H1 (cell line): ENCODE results near the gene CFAP157. TPM values are rescaled to one million over a fixed set of nuclear protein-coding genes. Genes with fewer than 3 reads are reported as not detected.

Experiments used
- CTCF ChIA-PET: fragments of 300-600 bp; sonication (Branson Sonifier 250); formaldehyde crosslinking; loops from one replicate; lab custom pipeline; 2021; ENCODE audit not compliant: partially characterized antibody; lab: Charles Lee
- POLR2A ChIA-PET: fragments of 300-600 bp; sonication (Branson Sonifier 250); formaldehyde crosslinking; loops from one replicate; lab custom pipeline; 2021; ENCODE audit warnings: inconsistent platforms; ENCODE audit not compliant: partially characterized antibody; lab: Charles Lee
- DNase-seq, 2 experiments: peaks; one replicate each; pipeline versions ENCODE4 v3.0.0 to v3.0.0-alpha.2; 2010 to 2022; ENCODE audit warnings: low spot score in 2 of 2, low read depth in 1 of 2, mixed read lengths in 1 of 2
- FAIRE-seq: peaks from 2 replicates; lab custom pipeline; 2011; peaks lifted over from hg19 to GRCh38; lab: Jason Lieb, UNC
- H2AFZ ChIP-seq: 2 replicates; pipeline ENCODE4 v1.8.1; 2012; ENCODE audit warnings: low read length, inconsistent platforms
- H2AK5ac ChIP-seq: 2 replicates; pipeline ENCODE4 v1.6.1; 2013; ENCODE audit warnings: low read depth, low read length
- H2BK120ac ChIP-seq: replicated peaks from 2 replicates; pipeline ENCODE3; 2013; ENCODE audit warnings: low read depth, low read length, inconsistent platforms
- H2BK12ac ChIP-seq: 2 replicates; pipeline ENCODE4 v1.6.1; 2013; ENCODE audit warnings: low read depth, low read length
- H2BK15ac ChIP-seq: 2 replicates; pipeline ENCODE4 v1.6.1; 2013; ENCODE audit warnings: low read length
- H2BK20ac ChIP-seq: 2 replicates; pipeline ENCODE4 v1.6.1; 2013; ENCODE audit warnings: low read length
- H2BK5ac ChIP-seq: 2 replicates; pipeline ENCODE4 v1.6.1; 2013; ENCODE audit warnings: low read depth, low read length
- H3K14ac ChIP-seq: 2 replicates; pipeline ENCODE4 v1.6.1; 2013; ENCODE audit warnings: inconsistent platforms; ENCODE audit not compliant: insufficient read length
- H3K18ac ChIP-seq: 2 replicates; pipeline ENCODE4 v1.6.1; 2013; ENCODE audit warnings: low read length; ENCODE audit errors: extremely low read depth
- H3K23ac ChIP-seq: 2 replicates; pipeline ENCODE4 v1.6.1; 2013; ENCODE audit warnings: inconsistent platforms; ENCODE audit not compliant: insufficient read length
- H3K23me2 ChIP-seq: 2 replicates; pipeline ENCODE4 v1.6.1; 2013; ENCODE audit warnings: low read depth, low read length
- H3K27ac ChIP-seq: 2 replicates; pipeline ENCODE4 v1.6.1; 2011; ENCODE audit warnings: low read depth, low read length, inconsistent platforms
- H3K27me3 ChIP-seq, 4 experiments: replicated peaks in 1 of 4; 1 replicate in 1 of 4; 2 replicates in 3 of 4; pipeline versions ENCODE4 v1.6.1 to v1.8.1; 2011 to 2013; ENCODE audit warnings: low read length in 3 of 4, mild to moderate bottlenecking in 3 of 4, inconsistent platforms in 2 of 4, mixed read lengths in 2 of 4, moderate library complexity in 1 of 4; ENCODE audit not compliant: control insufficient read depth in 3 of 4, insufficient read depth in 3 of 4; ENCODE audit errors: extremely low read depth in 1 of 4
- H3K36me3 ChIP-seq, 4 experiments: 2 replicates each; pipeline versions ENCODE4 v1.6.1 to v1.8.1; 2011 to 2013; ENCODE audit warnings: mild to moderate bottlenecking in 4 of 4, low read length in 3 of 4, moderate library complexity in 2 of 4, control low read depth in 1 of 4, inconsistent platforms in 1 of 4; ENCODE audit not compliant: insufficient read depth in 4 of 4, control insufficient read depth in 2 of 4
- H3K4ac ChIP-seq: replicated peaks from 2 replicates; pipeline ENCODE3; 2013; ENCODE audit warnings: low read length, low read depth, mixed read lengths, inconsistent platforms; ENCODE audit not compliant: insufficient read length
- H3K4me1 ChIP-seq, 4 experiments: replicated peaks in 1 of 4; 1 replicate in 1 of 4; 2 replicates in 3 of 4; pipeline versions ENCODE4 v1.6.1 to v1.8.1; 2011 to 2013; ENCODE audit warnings: low read length in 3 of 4, inconsistent platforms in 2 of 4, mixed read lengths in 1 of 4; ENCODE audit not compliant: insufficient read depth in 4 of 4, control insufficient read depth in 3 of 4
- H3K4me2 ChIP-seq, 2 experiments: 2 replicates each; pipeline versions ENCODE4 v1.6.1 to v1.8.1; 2011 to 2013; ENCODE audit warnings: low read depth in 2 of 2, low read length in 2 of 2, control low read depth in 1 of 2, inconsistent platforms in 1 of 2, mild to moderate bottlenecking in 1 of 2; ENCODE audit not compliant: insufficient read depth in 1 of 2
- H3K4me3 ChIP-seq, 4 experiments: fragments of 200-600, 300-600 bp in 1 of 4; sonication (generic), shearing (Covaris generic), sonication (Bioruptor Twin) in 1 of 4; 2 replicates each; pipeline versions ENCODE4 v1.5.1 to v1.8.1; 2011 to 2016; ENCODE audit warnings: low read length in 4 of 4, low read depth in 3 of 4, control low read depth in 2 of 4, inconsistent platforms in 2 of 4, mild to moderate bottlenecking in 2 of 4, mixed read lengths in 1 of 4, moderate library complexity in 1 of 4; ENCODE audit not compliant: insufficient read depth in 2 of 4; ENCODE audit errors: extremely low read depth in 1 of 4
- H3K56ac ChIP-seq: replicated peaks from 2 replicates; pipeline ENCODE3; 2013; ENCODE audit warnings: low read depth, mild to moderate bottlenecking, mixed read lengths, low read length, inconsistent platforms; ENCODE audit not compliant: insufficient read length
- H3K79me1 ChIP-seq: 2 replicates; pipeline ENCODE4 v1.6.1; 2013; ENCODE audit warnings: low read depth, low read length, control low read depth
- H3K79me2 ChIP-seq, 2 experiments: 2 replicates each; pipeline versions ENCODE4 v1.6.1 to v1.8.1; 2012 to 2013; ENCODE audit warnings: low read length in 2 of 2, mild to moderate bottlenecking in 2 of 2, inconsistent platforms in 1 of 2; ENCODE audit not compliant: insufficient read depth in 2 of 2, control insufficient read depth in 1 of 2
- H3K9ac ChIP-seq, 4 experiments: replicated peaks in 1 of 4; 1 replicate in 1 of 4; 2 replicates in 3 of 4; pipeline versions ENCODE4 v1.6.1 to v1.8.1; 2011 to 2013; ENCODE audit warnings: low read depth in 3 of 4, low read length in 3 of 4, control low read depth in 2 of 4, mild to moderate bottlenecking in 2 of 4, moderate library complexity in 2 of 4, inconsistent platforms in 1 of 4; ENCODE audit errors: extremely low read depth in 1 of 4
- H3K9me3 ChIP-seq, 2 experiments: 2 replicates each; pipeline versions ENCODE4 v1.6.1 to v1.8.1; 2012 to 2013; ENCODE audit warnings: mild to moderate bottlenecking in 2 of 2, moderate library complexity in 2 of 2, control low read depth in 1 of 2, inconsistent platforms in 1 of 2, low read depth in 1 of 2, low read length in 1 of 2, mixed read lengths in 1 of 2; ENCODE audit not compliant: insufficient read depth in 2 of 2
- H4K20me1 ChIP-seq, 2 experiments: replicated peaks in 1 of 2; 2 replicates each; pipeline versions ENCODE3 to v1.8.1; 2011 to 2013; ENCODE audit warnings: inconsistent platforms in 2 of 2, low read length in 2 of 2, mild to moderate bottlenecking in 1 of 2; ENCODE audit not compliant: insufficient read depth in 2 of 2, control insufficient read depth in 1 of 2
- H4K5ac ChIP-seq: 2 replicates; pipeline ENCODE4 v1.6.1; 2013; ENCODE audit warnings: low read length, low read depth, mixed read lengths, inconsistent platforms; ENCODE audit not compliant: insufficient read length
- H4K8ac ChIP-seq: 2 replicates; pipeline ENCODE4 v1.8.0; 2013; ENCODE audit warnings: mild to moderate bottlenecking, moderate library complexity, low read length, inconsistent platforms; ENCODE audit not compliant: insufficient read depth; ENCODE audit errors: extremely low read depth
- H4K91ac ChIP-seq: replicated peaks from 2 replicates; pipeline ENCODE3; 2013; ENCODE audit warnings: low read length, mixed read lengths, inconsistent platforms; ENCODE audit not compliant: insufficient read length
- CBX8 ChIP-seq: fragments of 300-800, 300-1000 bp; sonication (generic); IDR thresholded peaks from 2 replicates; pipeline ENCODE4 v1.7.1; 2016; ENCODE audit warnings: low read depth, low read length, borderline replicate concordance
- POU5F1 ChIP-seq: IDR thresholded peaks from 2 replicates; pipeline ENCODE4 v1.6.1; 2011; ENCODE audit warnings: low read depth, mild to moderate bottlenecking, low read length, moderate library complexity
- WGBS, 2 experiments: shearing (Covaris generic) in 1 of 2; methylation state at CpG; one replicate each; pipeline versions ENCODE4 v1.1.6 to v1.1.7; 2013 to 2015; ENCODE audit warnings: low lambda C conversion rate in 2 of 2, mixed read lengths in 2 of 2, inconsistent platforms in 1 of 2, low coverage in 1 of 2, missing lambda C conversion rate in 1 of 2; ENCODE audit not compliant: insufficient replicate concordance in 2 of 2, insufficient coverage in 1 of 2, insufficient read length in 1 of 2; ENCODE audit errors: extremely low coverage in 1 of 2, missing lambda C conversion rate in 1 of 2; 5-methylcytosine and 5-hydroxymethylcytosine counted together
- polyA plus RNA-seq, 7 experiments: library from polyadenylated mRNA; depleted of rRNA in 3 of 7; stranded (reverse) in 5 of 7; unstranded in 2 of 7; fragments of >200 nt in 5 of 7; fragments of 200-250 nt in 2 of 7; gene quantifications; 1 replicate in 5 of 7; 2 replicates in 1 of 7; 4 replicates in 1 of 7; pipeline versions ENCODE4 v1.2.1 to v1.2.3, GENCODE V29; 2011 to 2013; ENCODE audit warnings: missing spikeins in 2 of 7, mixed read lengths in 2 of 7
- total RNA-seq: library from RNA; stranded (reverse); fragmentation: NEBNext Ultra II Directional; extraction: Animal tissue kit (Norgen Biotek cat#: 25700); gene quantifications from 2 replicates; pipeline ENCODE4 v1.2.1, GENCODE V29; 2021

The CFAP157 gene
- total and polyA plus RNA-seq, 2 of the 8 experiments (the other 6 are each of a cell fraction or from before 2014, with no cell fraction given): not detected

- no peak overlapping the region for H3K14ac ChIP-seq
- no peak for FAIRE-seq
- CTCF ChIA-PET: interaction anchor here (0.9 to 1.5 kb wide), 5 partner anchors 10 to 209 kb away, joined by 3 to 5 read pairs (median 4); partner anchors contain the start of gene TOR2A
Observed at GRCh38 chr9:127700594-127701255, 6.1 kb upstream of the CFAP157 start.

More at GRCh38 chr9:127700594-127701255, 6.1 kb upstream of the CFAP157 start:
- no peak for DNase-seq
- H2BK120ac ChIP-seq: no peak overlapping the region
- H3K79me1 ChIP-seq: no peaks in the 10 kb centered on the region
- H2BK15ac ChIP-seq: no peak overlapping the region
- H2AK5ac ChIP-seq: no peak overlapping the region
- no peaks in the 10 kb centered on the region for H3K36me3 ChIP-seq
- H3K18ac ChIP-seq: no peak overlapping the region
- H4K8ac ChIP-seq: no peak overlapping the region
- no peaks in the 10 kb centered on the region; a peak in 2 of 7 replicates for H3K27me3 ChIP-seq
- no peak overlapping the region for H3K4me3 ChIP-seq
- no peak overlapping the region for H4K91ac ChIP-seq
- no peak overlapping the region for H4K5ac ChIP-seq
- no peak overlapping the region for H3K56ac ChIP-seq
- TF ChIP-seq POU5F1 (peak; percentile 62; the same call in 1 of the 2 replicates), CBX8 (no peak)
- TF ChIP-seq, all 59 proteins: peak for 1
- Histone ChIP-seq H3K23me2 (0 out of 2 replicates have a peak, but pooled peaks cover 1% of the 10 kb centered on the region), H3K9me3 (no peaks in the 10 kb centered on the region), H2AFZ (no peak overlapping the region), H3K79me2 (no peaks in the 10 kb centered on the region), H2BK12ac (no peak overlapping the region), H3K4me2 (no peak overlapping the region), H3K4ac (no peak overlapping the region), H2BK5ac (no peak overlapping the region), H3K9ac (no peak overlapping the region; a peak in 2 of 7 replicates), H2BK20ac (no peak overlapping the region), H3K23ac (no peak overlapping the region), H4K20me1 (no peaks in the 10 kb centered on the region), H3K4me1 (peaks cover 0 to 3% (median 1%) of the 10 kb centered on the region in 4 experiments; a peak in 4 of 7 replicates), H3K27ac (no peak overlapping the region)
- POLR2A ChIA-PET: interaction anchor here (0.8 to 2.0 kb wide), 3 partner anchors 11 to 221 kb away, joined by 3 to 9 read pairs (median 3); partner anchors contain the start of genes PTRH1 and TTC16
- 83% methylated on average over 5 of the region's 5 CpGs; no CpG with 5 or more reads in 1 of the 2 experiments for WGBS, 2 experiments
